WTC11 (cell line): ENCODE measurements around the gene FYN. TPM values are rescaled to one million over a fixed set of nuclear protein-coding genes. Genes with fewer than 3 reads are reported as not detected.
A peak's percentile ranks its signal among the peaks of the same experiment; 100 is the strongest.

Experiments
- ATAC-seq: fragments of 200-7000 bp; cut with Tn5 transposase; 2 replicates; pipeline ENCODE4 v1.10.0; 2021; ENCODE audit warnings: mild to moderate bottlenecking, moderate library complexity
- CTCF ChIA-PET: fragments of 300-600 bp; sonication (Branson Sonifier 250); formaldehyde crosslinking; loops from one replicate; lab custom pipeline; 2021; ENCODE audit warnings: antibody characterized with exemption; lab: Charles Lee
- POLR2A ChIA-PET: fragments of 350-600 bp; sonication (Branson Sonifier 250); formaldehyde crosslinking; loops from one replicate; lab custom pipeline; 2021; ENCODE audit warnings: antibody characterized with exemption; lab: Charles Lee
- DNase-seq: peaks from one replicate; pipeline ENCODE4 v3.0.0; 2021; ENCODE audit warnings: low spot score
- H3K27ac Mint-ChIP-seq: 2 replicates; pipeline ENCODE4 v1.8.0; 2021; ENCODE audit warnings: mixed read lengths
- H3K27me3 Mint-ChIP-seq: 2 replicates; pipeline ENCODE4 v1.8.0; 2021; ENCODE audit warnings: low read depth, mild to moderate bottlenecking, moderate library complexity, mixed read lengths
- H3K36me3 Mint-ChIP-seq: 2 replicates; pipeline ENCODE4 v1.8.0; 2021; ENCODE audit warnings: mixed read lengths
- H3K4me1 Mint-ChIP-seq: 2 replicates; pipeline ENCODE4 v1.8.0; 2022; ENCODE audit warnings: mixed read lengths
- H3K4me3 Mint-ChIP-seq: 2 replicates; pipeline ENCODE4 v1.8.0; 2021; ENCODE audit warnings: mild to moderate bottlenecking, moderate library complexity, mixed read lengths
- H3K9me3 Mint-ChIP-seq: 2 replicates; pipeline ENCODE4 v1.8.0; 2021; ENCODE audit warnings: mixed read lengths
- CDX4 ChIP-seq: fragments of 250-450 bp; sonication (Bioruptor Pico); IDR thresholded peaks from 2 replicates; pipeline ENCODE4 v1.9.0; 2021; ENCODE audit warnings: moderate library complexity, mild to moderate bottlenecking, inconsistent platforms, borderline replicate concordance
- CTCF ChIP-seq: fragments of 200-600 bp; IDR thresholded peaks from 2 replicates; pipeline ENCODE4 v1.8.0; 2022; ENCODE audit warnings: antibody characterized with exemption
- FOXK1 ChIP-seq: sonication (generic); formaldehyde crosslinking; IDR thresholded peaks from 2 replicates; pipeline ENCODE4 v1.8.0; 2022; ENCODE audit warnings: mild to moderate bottlenecking, moderate library complexity, missing genetic modification reagents
- HMGXB4 ChIP-seq: sonication (generic); formaldehyde crosslinking; IDR thresholded peaks from 2 replicates; pipeline ENCODE4 v1.8.1; 2023; ENCODE audit warnings: mild to moderate bottlenecking, moderate library complexity, missing genetic modification reagents
- JUN ChIP-seq: sonication (generic); formaldehyde crosslinking; IDR thresholded peaks from 2 replicates; pipeline ENCODE4 v1.8.0; 2023; ENCODE audit warnings: mild to moderate bottlenecking, missing genetic modification reagents
- KAT7 ChIP-seq: sonication (generic); formaldehyde crosslinking; IDR thresholded peaks from 2 replicates; pipeline ENCODE4 v1.8.1; 2023; ENCODE audit warnings: missing genetic modification reagents, mild to moderate bottlenecking, borderline replicate concordance
- NFATC4 ChIP-seq: fragments of 250-450 bp; sonication (Bioruptor Pico); IDR thresholded peaks from 2 replicates; pipeline ENCODE4 v1.9.0; 2021; ENCODE audit warnings: mild to moderate bottlenecking
- NR1H2 ChIP-seq: sonication (generic); formaldehyde crosslinking; IDR thresholded peaks from 2 replicates; pipeline ENCODE4 v1.9.0; 2021; ENCODE audit warnings: mild to moderate bottlenecking, moderate library complexity, missing genetic modification reagents
- NR2C2 ChIP-seq: sonication (generic); formaldehyde crosslinking; IDR thresholded peaks from 2 replicates; pipeline ENCODE4 v1.8.0; 2022; ENCODE audit warnings: mild to moderate bottlenecking, missing genetic modification reagents
- SMAD3 ChIP-seq: sonication (generic); formaldehyde crosslinking; IDR thresholded peaks from 2 replicates; pipeline ENCODE4 v1.8.0; 2022; ENCODE audit warnings: missing genetic modification reagents, mild to moderate bottlenecking, borderline replicate concordance
- SP1 ChIP-seq: sonication (generic); formaldehyde crosslinking; conservative IDR thresholded peaks from 2 replicates; pipeline ENCODE4 v1.8.1; 2022; ENCODE audit warnings: missing genetic modification reagents
- ZNF232 ChIP-seq: sonication (generic); formaldehyde crosslinking; IDR thresholded peaks from 2 replicates; pipeline ENCODE4 v1.8.0; 2022; ENCODE audit warnings: mild to moderate bottlenecking, missing genetic modification reagents
- ZNF317 ChIP-seq: sonication (generic); formaldehyde crosslinking; IDR thresholded peaks from 2 replicates; pipeline ENCODE4 v1.8.1; 2023; ENCODE audit warnings: low read depth, mild to moderate bottlenecking, moderate library complexity, missing genetic modification reagents, borderline replicate concordance
- ZNF396 ChIP-seq: fragments of 250-450 bp; sonication (Bioruptor Pico); IDR thresholded peaks from 2 replicates; pipeline ENCODE4 v1.8.0; 2021; ENCODE audit warnings: mild to moderate bottlenecking, moderate library complexity, borderline replicate concordance
- ZNF416 ChIP-seq: fragments of 250-450 bp; sonication (Bioruptor Pico); IDR thresholded peaks from 2 replicates; pipeline ENCODE4 v1.9.0; 2021; ENCODE audit warnings: mild to moderate bottlenecking, inconsistent platforms
- ZNF423 ChIP-seq: fragments of 250-450 bp; sonication (Bioruptor Pico); IDR thresholded peaks from 2 replicates; pipeline ENCODE4 v2.1.2; 2022; ENCODE audit warnings: mild to moderate bottlenecking, moderate library complexity
- ZNF512 ChIP-seq: sonication (generic); formaldehyde crosslinking; IDR thresholded peaks from 2 replicates; pipeline ENCODE4 v1.8.1; 2022; ENCODE audit warnings: missing genetic modification reagents, borderline replicate concordance
- total RNA-seq: library from RNA; stranded (reverse); gene quantifications from 3 replicates; pipeline ENCODE4 v1.2.3, GENCODE V29; 2021

FYN gene
- total RNA-seq, 1 experiment from 2014 or later: 63.9 TPM

GRCh38 chr6:111738631-111739030 lies 134.6 kb downstream of the FYN start (continued):
- TF ChIP-seq FOXK1 (CRISPR knock-in tag) (no peak), ZNF423 (no peak), SP1 (no peak), JUN (CRISPR knock-in tag) (no peak), SMAD3 (CRISPR knock-in tag) (no peak), ZNF317 (CRISPR knock-in tag) (no peak), KAT7 (no peak), HMGXB4 (CRISPR knock-in tag) (no peak), NR1H2 (CRISPR knock-in tag) (no peak)
- TF ChIP-seq, all 79 proteins: peak for 0

GRCh38 chr6:111738156-111738555 lies 135.1 kb downstream of the FYN start:
- Mint-ChIP-seq H3K36me3 (peaks cover 13% of the 10 kb centered on the region), H3K27ac (no peak overlapping the region), H3K4me3 (no peak overlapping the region), H3K27me3 (no peaks in the 10 kb centered on the region)
- no peak for DNase-seq
- POLR2A ChIA-PET: no interaction called here
- TF ChIP-seq ZNF232 (no peak), ZNF396 (CRISPR knock-in tag) (no peak), NFATC4 (no peak), CTCF (no peak), ZNF512 (CRISPR knock-in tag) (no peak), ZNF416 (CRISPR knock-in tag) (no peak), NR1H2 (CRISPR knock-in tag) (no peak)
- TF ChIP-seq, all 79 proteins: peak for 0
- ATAC-seq: peak; percentile 48; the same call in 1 of the 2 replicates
- CTCF ChIA-PET: no interaction called here
- Mint-ChIP-seq H3K4me1 (peaks cover 22% of the 10 kb centered on the region), H3K9me3 (peaks cover 9% of the 10 kb centered on the region)

GRCh38 chr6:111737065-111737521 lies 136.2 kb downstream of the FYN start:
- ATAC-seq (no peak), DNase-seq (no peak)
- TF ChIP-seq CDX4 (no peak), HMGXB4 (CRISPR knock-in tag) (no peak), NR2C2 (CRISPR knock-in tag) (no peak), NR1H2 (CRISPR knock-in tag) (no peak)
- ChIA-PET CTCF (no interaction called here), POLR2A (no interaction called here)
- H3K9me3 Mint-ChIP-seq: peaks cover 19% of the 10 kb centered on the region
- H3K36me3 Mint-ChIP-seq: peaks cover 21% of the 10 kb centered on the region
- H3K4me1 Mint-ChIP-seq: peaks cover 22% of the 10 kb centered on the region
- H3K27me3 Mint-ChIP-seq: no peaks in the 10 kb centered on the region
- no peak overlapping the region for H3K4me3 Mint-ChIP-seq
- H3K27ac Mint-ChIP-seq: no peak overlapping the region
